IMR-90 (cell line): ENCODE measurements around the gene M6PR. TPM values are rescaled to one million over a fixed set of nuclear protein-coding genes. Genes with fewer than 3 reads are reported as not detected.

Source experiments
- ATAC-seq: fragments of 200-7000 bp; cut with Tn5 transposase; 2 replicates; pipeline ENCODE4 v1.9.1; 2020; ENCODE audit warnings: low read depth, mild to moderate bottlenecking, moderate library complexity
- BruUV-seq: library from RNA; stranded (reverse); fragments of 400-500 nt; replicated peaks from 2 replicates; lab custom pipeline; 2021; lab: Mats Ljungman, UMichigan
- CTCF ChIA-PET: fragments of 300-600 bp; formaldehyde crosslinking; extraction: SDS; loops from one replicate; lab custom pipeline; 2021; ENCODE audit warnings: antibody characterized with exemption; lab: Yijun Ruan, JAX
- POLR2A ChIA-PET: fragments of 300-600 bp; sonication (Branson Sonifier 250); formaldehyde crosslinking; loops from one replicate; lab custom pipeline; 2022; ENCODE audit warnings: antibody characterized with exemption; ENCODE audit not compliant: unreplicated experiment; lab: Charles Lee
- DNase-seq: peaks from one replicate; pipeline ENCODE4 v3.0.0; 2013
- H2AFZ ChIP-seq: replicated peaks from 2 replicates; pipeline ENCODE3; 2013; ENCODE audit warnings: low read length, mild to moderate bottlenecking; ENCODE audit not compliant: poor library complexity
- H2AK5ac ChIP-seq: 2 replicates; pipeline ENCODE4 v1.6.1; 2013; ENCODE audit warnings: low read depth, low read length, inconsistent platforms
- H2AK9ac ChIP-seq: replicated peaks from 2 replicates; pipeline ENCODE3; 2013; ENCODE audit warnings: mild to moderate bottlenecking, low read depth, low read length, moderate library complexity; ENCODE audit not compliant: poor library complexity
- H2BK120ac ChIP-seq: 2 replicates; pipeline ENCODE4 v1.6.1; 2013; ENCODE audit warnings: low read depth, low read length, inconsistent platforms
- H2BK15ac ChIP-seq: 3 replicates; pipeline ENCODE4 v1.6.1; 2013; ENCODE audit warnings: low read depth, low read length, inconsistent platforms
- H2BK20ac ChIP-seq: 2 replicates; pipeline ENCODE4 v1.6.1; 2013; ENCODE audit warnings: low read depth, mild to moderate bottlenecking, inconsistent platforms, low read length, moderate library complexity
- H2BK5ac ChIP-seq: 2 replicates; pipeline ENCODE4 v1.6.1; 2013; ENCODE audit warnings: mild to moderate bottlenecking, low read depth, low read length, inconsistent platforms; ENCODE audit not compliant: poor library complexity, severe bottlenecking
- H3K14ac ChIP-seq: replicated peaks from 2 replicates; pipeline ENCODE4 v1.6.1; 2013; ENCODE audit warnings: low read depth, low read length, inconsistent platforms
- H3K18ac ChIP-seq: 2 replicates; pipeline ENCODE4 v1.6.1; 2013; ENCODE audit warnings: low read depth, low read length, control low read depth
- H3K23ac ChIP-seq: 2 replicates; pipeline ENCODE4 v1.6.1; 2013; ENCODE audit warnings: low read depth, low read length, inconsistent platforms
- H3K27ac ChIP-seq: 2 replicates; pipeline ENCODE4 v1.5.1; 2013; ENCODE audit warnings: mild to moderate bottlenecking, control low read depth, low read length; ENCODE audit not compliant: insufficient read depth
- H3K27me3 ChIP-seq: 2 replicates; pipeline ENCODE4 v1.6.1; 2013; ENCODE audit warnings: low read length; ENCODE audit not compliant: control insufficient read depth, insufficient read depth
- H3K36me3 ChIP-seq: 2 replicates; pipeline ENCODE4 v1.6.1; 2013; ENCODE audit warnings: low read length, mixed read lengths; ENCODE audit not compliant: control insufficient read depth, insufficient read depth
- H3K4ac ChIP-seq: 2 replicates; pipeline ENCODE4 v1.6.1; 2013; ENCODE audit warnings: low read depth, low read length, inconsistent platforms
- H3K4me1 ChIP-seq: 2 replicates; pipeline ENCODE4 v1.6.1; 2013; ENCODE audit warnings: low read length, mixed read lengths; ENCODE audit not compliant: control insufficient read depth, insufficient read depth
- H3K4me2 ChIP-seq: 2 replicates; pipeline ENCODE4 v1.6.1; 2013; ENCODE audit warnings: low read depth, mild to moderate bottlenecking, control low read depth, low read length, moderate library complexity
- H3K4me3 ChIP-seq: 2 replicates; pipeline ENCODE4 v1.5.1; 2013; ENCODE audit warnings: low read depth, mild to moderate bottlenecking, control low read depth, low read length, moderate library complexity; ENCODE audit not compliant: insufficient read depth
- H3K56ac ChIP-seq: 2 replicates; pipeline ENCODE4 v1.6.1; 2013; ENCODE audit warnings: low read length, inconsistent platforms; ENCODE audit not compliant: insufficient read depth; ENCODE audit errors: extremely low read depth
- H3K79me1 ChIP-seq, 2 experiments: 2 replicates each; pipeline ENCODE4 v1.6.1; 2013; ENCODE audit warnings: low read length in 2 of 2, inconsistent platforms in 1 of 2, low read depth in 1 of 2
- H3K9ac ChIP-seq: 2 replicates; pipeline ENCODE4 v1.6.1; 2013; ENCODE audit warnings: low read depth, low read length, control low read depth
- H3K9me1 ChIP-seq: 2 replicates; pipeline ENCODE4 v1.6.1; 2013; ENCODE audit warnings: low read length, inconsistent platforms; ENCODE audit not compliant: insufficient read depth
- H3K9me3 ChIP-seq: 2 replicates; pipeline ENCODE4 v1.6.1; 2013; ENCODE audit warnings: low read length; ENCODE audit not compliant: control insufficient read depth, insufficient read depth
- H4K20me1 ChIP-seq: 2 replicates; pipeline ENCODE4 v1.6.1; 2013; ENCODE audit warnings: low read length, inconsistent platforms; ENCODE audit not compliant: insufficient read depth
- H4K5ac ChIP-seq: 2 replicates; pipeline ENCODE4 v1.6.1; 2013; ENCODE audit warnings: mild to moderate bottlenecking, low read depth, low read length, control low read depth
- H4K8ac ChIP-seq, 2 experiments: 2 replicates each; pipeline ENCODE4 v1.6.1; 2013; ENCODE audit warnings: low read depth in 2 of 2, low read length in 2 of 2, control low read depth in 1 of 2, inconsistent platforms in 1 of 2
- H4K91ac ChIP-seq: 2 replicates; pipeline ENCODE4 v1.6.1; 2013; ENCODE audit warnings: low read depth, low read length, inconsistent platforms; ENCODE audit not compliant: insufficient read depth
- NFE2L2 ChIP-seq: fragments of 150-350 bp; IDR thresholded peaks from 2 replicates; pipeline ENCODE4 v1.6.1; 2016; ENCODE audit warnings: low read depth, mild to moderate bottlenecking, low read length
- whole genome bisulfite sequencing, 2 experiments: methylation state at CpG; one replicate each; pipeline versions ENCODE4 v1.1.5 to v1.1.7; 2013; ENCODE audit warnings: missing lambda C conversion rate in 2 of 2; ENCODE audit not compliant: insufficient read length in 1 of 2; ENCODE audit errors: extremely low coverage in 2 of 2; 5-methylcytosine and 5-hydroxymethylcytosine counted together
- dilution Hi-C: fragments of 300-500 bp; cut with HindIII; formaldehyde crosslinking; loops from one replicate; pipeline ENCODE4 v1.14.3; 2018; ENCODE audit warnings: low sequenced_read_pairs; ENCODE audit not compliant: unreplicated experiment
- in situ Hi-C: fragments of 300-500 bp; cut with MboI; formaldehyde crosslinking; loops from 3 replicates; pipeline ENCODE4 v1.14.3; 2019; ENCODE audit warnings: low sequenced_read_pairs, inconsistent platforms, mixed read lengths
- intact Hi-C: fragments of 100-400 bp; cut with micrococcal nuclease; formaldehyde crosslinking; loops from 2 replicates; pipeline ENCODE4 v1.10.0; 2022
- polyA plus RNA-seq, 3 experiments: library from polyadenylated mRNA; depleted of rRNA; stranded (reverse); fragments of >200 nt; gene quantifications; 2 replicates each; pipeline ENCODE4 v1.2.3, GENCODE V29; 2012; ENCODE audit warnings: low replicate concordance in 1 of 3
- total RNA-seq: library from RNA; depleted of rRNA; stranded (reverse); fragments of >200 nt; gene quantifications from 2 replicates; pipeline ENCODE4 v1.2.3, GENCODE V29; 2012

The M6PR gene
- total and polyA plus RNA-seq, 2 of the 4 experiments (the other 2 are of a cell fraction) = 86.6 to 140 TPM

GRCh38 chr12:8913702-8914032 is 35.8 kb downstream of the M6PR start:
- H3K14ac ChIP-seq = peak overlapping the region; percentile 55
- dilution Hi-C loops (no loop called here), intact Hi-C loops (loop anchor here (2.0 kb wide), 1 partner anchor 35 kb away; the partner anchor contains the start of gene M6PR), in situ Hi-C loops (no loop called here)
- peak overlapping the region; percentile 92 for H2BK5ac ChIP-seq
- no TSS peak for BruUV-seq
- peak overlapping the region; percentile 60; the same call in 1 of the 2 replicates for H4K5ac ChIP-seq
- no peak overlapping the region for H2BK20ac ChIP-seq
- ChIA-PET POLR2A (no interaction called here), CTCF (interaction anchor here (0.6 to 1.1 kb wide), 3 partner anchors 23 to 202 kb away, joined by 3 to 4 read pairs (median 4); partner anchors contain the start of gene M6PR)
- H4K8ac ChIP-seq = peak overlapping the region; percentile 77 to 86
- H3K23ac ChIP-seq = peak overlapping the region; percentile 78
- peaks cover 2% of the 10 kb centered on the region for H3K4me1 ChIP-seq
- peak overlapping the region; percentile 98 for H3K9ac ChIP-seq
- H3K9me1 ChIP-seq = peaks cover 9% of the 10 kb centered on the region
- H2AK5ac ChIP-seq = no peak overlapping the region
- H3K4ac ChIP-seq = peak overlapping the region; percentile 75; the same call in 1 of the 2 replicates
- H2AK9ac ChIP-seq = no peak overlapping the region
- peak overlapping the region; percentile 100 for H3K27ac ChIP-seq
- H3K79me1 ChIP-seq = peaks cover 7 to 28% of the 10 kb centered on the region in 2 experiments
- H2BK15ac ChIP-seq = peak overlapping the region; percentile 45; the same call in 2 of the 3 replicates
- peak overlapping the region; percentile 78 for H3K4me2 ChIP-seq
- H4K20me1 ChIP-seq = no peaks in the 10 kb centered on the region
- H3K9me3 ChIP-seq = no peaks in the 10 kb centered on the region
- no peak for ATAC-seq
- H2AFZ ChIP-seq = peak overlapping the region; percentile 94
- no peak for TF ChIP-seq NFE2L2
- H4K91ac ChIP-seq = peak overlapping the region; percentile 64
- no peak for DNase-seq
- H3K27me3 ChIP-seq = no peaks in the 10 kb centered on the region
- peaks cover 2% of the 10 kb centered on the region; the same call in 1 of the 2 replicates for H3K36me3 ChIP-seq
- H3K56ac ChIP-seq = peak overlapping the region; percentile 89
- H2BK120ac ChIP-seq = peak overlapping the region; percentile 61
- peak overlapping the region; percentile 73; the same call in 1 of the 2 replicates for H3K18ac ChIP-seq
- WGBS, 2 experiments = 0% methylated on average over 3 of the region's 6 CpGs; no CpG with 5 or more reads in 1 of the 2 experiments
- H3K4me3 ChIP-seq = peak overlapping the region; percentile 76
